Measurements from ENCODE around the gene GPR161. TPM values are rescaled to one million over a fixed set of nuclear protein-coding genes. Genes with fewer than 3 reads are reported as not detected.
"Not testable (repeated sequence)": the region's sequence is repeated elsewhere in the genome, so short reads cannot be mapped to it uniquely, and the experiment has no call there.

GPR161 gene
- total RNA-seq, 1 experiment from 2014 or later, result 6.0 TPM

- ChIA-PET POLR2A (ENCODE audit: unreplicated experiment) (interaction anchor here (0.5 to 0.6 kb wide), 2 partner anchors 26 to 190 kb away, joined by 4 read pairs; no protein-coding TSS in a partner anchor), CTCF (no interaction called here)
- no peak overlapping the region for H3K4me2 ChIP-seq
- no peak for DNase-seq
- H3K27ac ChIP-seq, result no peak overlapping the region
- H4K20me1 ChIP-seq (ENCODE audit: insufficient read depth), result 0 out of 2 replicates have a peak, but pooled peaks cover 3% of the 10 kb centered on the region
- H3K27me3 ChIP-seq (ENCODE audit: insufficient read depth, low read depth), result no peaks in the 10 kb centered on the region
- H2AFZ ChIP-seq, result no peak overlapping the region
- no peaks in the 10 kb centered on the region for H3K9me2 ChIP-seq (ENCODE audit: insufficient read depth)
- intact Hi-C loops (cut with micrococcal nuclease; ENCODE audit: unreplicated experiment), result no loop called here
- BruUV-seq (replicated peaks), result no TSS peak
- no peaks in the 10 kb centered on the region for H3K79me2 ChIP-seq (ENCODE audit: low read depth)
- H3K9me3 ChIP-seq (ENCODE audit: insufficient read depth, low read depth), result no peaks in the 10 kb centered on the region
- no peak overlapping the region for H3K4me3 ChIP-seq
- no peak for TF ChIP-seq EZH2 (IDR thresholded peaks at IDR 0.05; ENCODE audit: low read depth)
- TF ChIP-seq CTCF (conservative IDR thresholded peaks at IDR 0.05), result no peak
- H3K4me1 ChIP-seq (replicated peaks; ENCODE audit: insufficient read depth), result no peaks in the 10 kb centered on the region
- H3F3A ChIP-seq (ENCODE audit: insufficient read depth, low read depth), result peaks cover 7% of the 10 kb centered on the region; the same call in 1 of the 2 replicates
- H3K36me3 ChIP-seq (ENCODE audit: low read depth), result no peaks in the 10 kb centered on the region; the same call in 1 of the 2 replicates
Measured at GRCh38 chr1:168057355-168057754, 79.4 kb downstream of the GPR161 start.

- H3K27me3 ChIP-seq (ENCODE audit: insufficient read depth, low read depth); DNase-seq; POLR2A ChIA-PET (ENCODE audit: unreplicated experiment); H3K79me2 ChIP-seq (ENCODE audit: low read depth); H2AFZ ChIP-seq; H3K9me2 ChIP-seq (ENCODE audit: insufficient read depth); H3K4me2 ChIP-seq; CTCF ChIA-PET; H3K9me3 ChIP-seq (ENCODE audit: insufficient read depth, low read depth); H3K36me3 ChIP-seq (ENCODE audit: low read depth); BruUV-seq (replicated peaks); H4K20me1 ChIP-seq (ENCODE audit: insufficient read depth); H3K27ac ChIP-seq; H3F3A ChIP-seq (ENCODE audit: insufficient read depth, low read depth); H3K4me1 ChIP-seq (replicated peaks; ENCODE audit: insufficient read depth); intact Hi-C loops (cut with micrococcal nuclease; ENCODE audit: unreplicated experiment); H3K4me3 ChIP-seq: not testable (repeated sequence)
Measured at GRCh38 chr1:168056152-168056551, 80.6 kb downstream of the GPR161 start.

- Histone ChIP-seq H3F3A (ENCODE audit: insufficient read depth, low read depth) (peaks cover 3% of the 10 kb centered on the region; the same call in 1 of the 2 replicates), H3K9me2 (ENCODE audit: insufficient read depth) (no peaks in the 10 kb centered on the region), H2AFZ (no peak overlapping the region), H3K79me2 (ENCODE audit: low read depth) (no peaks in the 10 kb centered on the region), H3K36me3 (ENCODE audit: low read depth) (no peaks in the 10 kb centered on the region), H3K9me3 (ENCODE audit: insufficient read depth, low read depth) (no peaks in the 10 kb centered on the region), H3K4me1 (replicated peaks; ENCODE audit: insufficient read depth) (no peaks in the 10 kb centered on the region), H4K20me1 (ENCODE audit: insufficient read depth) (no peaks in the 10 kb centered on the region), H3K27ac (no peak overlapping the region), H3K4me3 (no peak overlapping the region), H3K4me2 (no peak overlapping the region), H3K27me3 (ENCODE audit: insufficient read depth, low read depth) (no peaks in the 10 kb centered on the region)
- ChIA-PET CTCF (no interaction called here), POLR2A (ENCODE audit: unreplicated experiment) (interaction anchor here (0.8 kb wide), 1 partner anchor 28 kb away, joined by 8 read pairs; no protein-coding TSS in a partner anchor)
- intact Hi-C loops (cut with micrococcal nuclease; ENCODE audit: unreplicated experiment), result no loop called here
- BruUV-seq (replicated peaks), result no TSS peak
- TF ChIP-seq CTCF (conservative IDR thresholded peaks at IDR 0.05) (no peak), EZH2 (IDR thresholded peaks at IDR 0.05; ENCODE audit: low read depth) (no peak)
- no peak for DNase-seq
Measured at GRCh38 chr1:168054117-168054516, 82.6 kb downstream of the GPR161 start.

- POLR2A ChIA-PET (ENCODE audit: unreplicated experiment), result no interaction called here
- H3K36me3 ChIP-seq (ENCODE audit: low read depth), result 0 out of 2 replicates have a peak, but pooled peaks cover 4% of the 10 kb centered on the region
- H3K4me3 ChIP-seq, result no peak overlapping the region
- H3K27ac ChIP-seq, result no peak overlapping the region
- H4K20me1 ChIP-seq (ENCODE audit: insufficient read depth), result no peaks in the 10 kb centered on the region
- peaks cover 3% of the 10 kb centered on the region; the same call in 1 of the 2 replicates for H3F3A ChIP-seq (ENCODE audit: insufficient read depth, low read depth)
- no peaks in the 10 kb centered on the region for H3K9me3 ChIP-seq (ENCODE audit: insufficient read depth, low read depth)
- no peaks in the 10 kb centered on the region for H3K79me2 ChIP-seq (ENCODE audit: low read depth)
- H3K4me1 ChIP-seq (replicated peaks; ENCODE audit: insufficient read depth), result no peaks in the 10 kb centered on the region
- H3K9me2 ChIP-seq (ENCODE audit: insufficient read depth), result no peaks in the 10 kb centered on the region
- CTCF ChIA-PET, result no interaction called here
- intact Hi-C loops (cut with micrococcal nuclease; ENCODE audit: unreplicated experiment), result no loop called here
- H3K27me3 ChIP-seq (ENCODE audit: insufficient read depth, low read depth), result no peaks in the 10 kb centered on the region
- TF ChIP-seq EZH2 (IDR thresholded peaks at IDR 0.05; ENCODE audit: low read depth) (no peak), CTCF (conservative IDR thresholded peaks at IDR 0.05) (no peak)
- DNase-seq, result no peak
- no peak overlapping the region for H3K4me2 ChIP-seq
- H2AFZ ChIP-seq, result no peak overlapping the region
- no TSS peak for BruUV-seq (replicated peaks)
Measured at GRCh38 chr1:168053681-168054080, 83.0 kb downstream of the GPR161 start.

Data from PC-9 (cell line).